Activated CD8-positive, alpha-beta T cell treated with anti-CD3 and anti-CD28 coated beads, Interleukin-2, amount 10 ng/mL, durations not matched to agents 7 days and 5 days (primary cell): ENCODE results near the gene EPAS1. TPM values are rescaled to one million over a fixed set of nuclear protein-coding genes. Genes with fewer than 3 reads are reported as not detected.

Experiments used
- ATAC-seq: fragments of 150-1000 bp; cut with Tn5 transposase; one replicate; pipeline ENCODE4 v1.10.0; 2021; ENCODE audit warnings: moderate library complexity
- CTCF ChIA-PET: fragments of 350-600 bp; sonication (Branson Sonifier 250); formaldehyde crosslinking; loops from one replicate; lab custom pipeline; 2021; ENCODE audit warnings: antibody characterized with exemption; lab: Charles Lee
- POLR2A ChIA-PET: fragments of 350-600 bp; sonication (Branson Sonifier 250); formaldehyde crosslinking; loops from one replicate; lab custom pipeline; 2021; ENCODE audit warnings: antibody characterized with exemption; lab: Charles Lee
- DNase-seq: peaks from one replicate; pipeline ENCODE4 v3.0.0-alpha.2; 2020
- H3K27ac Mint-ChIP-seq: one replicate; pipeline ENCODE4 v1.8.0; 2021; ENCODE audit warnings: mild to moderate bottlenecking, mixed read lengths
- H3K27me3 Mint-ChIP-seq: one replicate; pipeline ENCODE4 v1.8.0; 2021; ENCODE audit warnings: low read depth, mixed read lengths
- H3K36me3 Mint-ChIP-seq: one replicate; pipeline ENCODE4 v1.8.0; 2021; ENCODE audit warnings: low read depth, mixed read lengths
- H3K4me1 Mint-ChIP-seq: one replicate; pipeline ENCODE4 v1.8.0; 2021; ENCODE audit warnings: low read depth, mixed read lengths
- H3K4me3 Mint-ChIP-seq: one replicate; pipeline ENCODE4 v1.8.0; 2021; ENCODE audit warnings: mild to moderate bottlenecking, mixed read lengths
- H3K9me3 Mint-ChIP-seq: one replicate; pipeline ENCODE4 v1.8.0; 2022; ENCODE audit warnings: mixed read lengths; ENCODE audit not compliant: insufficient read depth
- total RNA-seq, 2 experiments: library from RNA; stranded (reverse); gene quantifications; one replicate each; pipeline ENCODE4 v1.2.3, GENCODE V29; 2021

The EPAS1 gene
- total RNA-seq, 2 experiments from 2014 or later: 12.6 to 16.2 TPM

DNA sequence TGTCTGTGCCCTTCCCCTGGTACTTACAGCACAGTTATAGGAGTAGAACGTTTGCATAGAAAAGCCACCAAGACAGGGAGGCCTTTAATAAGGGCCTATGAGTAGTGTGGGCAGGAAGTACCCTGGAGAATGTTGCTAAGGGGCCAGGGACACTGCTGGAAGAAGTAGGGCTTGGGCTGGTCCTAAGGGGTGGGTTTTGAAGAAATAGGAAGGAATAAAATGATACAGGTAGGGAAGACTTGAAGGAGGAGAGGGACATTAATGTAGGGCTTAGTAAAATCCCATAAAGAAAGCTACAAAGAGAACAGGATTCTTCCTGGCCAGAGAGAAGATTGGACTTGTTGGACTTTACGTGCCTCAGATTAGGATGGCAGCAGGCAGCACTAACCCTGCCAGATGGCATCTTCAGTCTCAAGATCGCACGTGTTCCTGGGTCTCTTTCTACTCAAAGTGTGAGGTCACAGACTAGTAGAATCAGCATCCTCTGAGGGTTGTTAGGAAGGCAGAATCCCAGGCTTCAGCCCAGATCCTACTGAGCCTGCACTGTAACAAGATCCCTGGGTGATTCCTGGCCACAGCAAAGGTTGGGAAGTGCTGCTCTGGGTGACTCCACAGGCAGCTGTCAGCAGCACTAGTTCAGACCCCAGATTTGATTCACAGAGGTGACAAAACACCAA is 39.2 kb downstream of the EPAS1 start:
- no peaks in the 10 kb centered on the region for H3K9me3 Mint-ChIP-seq
- H3K36me3 Mint-ChIP-seq: no peaks in the 10 kb centered on the region
- DNase-seq (no peak), ATAC-seq (no peak)
- H3K27ac Mint-ChIP-seq: no peak overlapping the region
- H3K4me3 Mint-ChIP-seq: no peak overlapping the region
- ChIA-PET CTCF (interaction anchor here (3.3 kb wide), 1 partner anchor 30 kb away, joined by 15 read pairs; no protein-coding TSS in a partner anchor), POLR2A (no interaction called here)
- peaks cover 21% of the 10 kb centered on the region for H3K27me3 Mint-ChIP-seq
- peaks cover 40% of the 10 kb centered on the region for H3K4me1 Mint-ChIP-seq

- Mint-ChIP-seq H3K27ac (no peak overlapping the region), H3K9me3 (no peaks in the 10 kb centered on the region), H3K27me3 (peaks cover 19% of the 10 kb centered on the region), H3K4me3 (no peak overlapping the region), H3K4me1 (peaks cover 40% of the 10 kb centered on the region), H3K36me3 (no peaks in the 10 kb centered on the region)
- DNase-seq (no peak), ATAC-seq (no peak)
- POLR2A ChIA-PET: no interaction called here
- CTCF ChIA-PET: interaction anchor here (1.0 to 3.3 kb wide), 4 partner anchors 26 to 344 kb away, joined by 3 to 15 read pairs (median 4); no protein-coding TSS in a partner anchor
Measured at GRCh38 chr2:46337208-46337994, 40.2 kb downstream of the EPAS1 start.

GRCh38 chr2:46338674-46339073 is 41.5 kb downstream of the EPAS1 start:
- ATAC-seq: no peak
- H3K27me3 Mint-ChIP-seq: peaks cover 13% of the 10 kb centered on the region
- no peaks in the 10 kb centered on the region for H3K9me3 Mint-ChIP-seq
- DNase-seq: no peak
- CTCF ChIA-PET: interaction anchor here (0.7 to 3.3 kb wide), 5 partner anchors 9 to 276 kb away, joined by 3 to 15 read pairs (median 4); no protein-coding TSS in a partner anchor
- peaks cover 40% of the 10 kb centered on the region for H3K4me1 Mint-ChIP-seq
- H3K27ac Mint-ChIP-seq: no peak overlapping the region
- POLR2A ChIA-PET: no interaction called here
- H3K4me3 Mint-ChIP-seq: no peak overlapping the region
- no peaks in the 10 kb centered on the region for H3K36me3 Mint-ChIP-seq

GRCh38 chr2:46339200-46339599 is 42.0 kb downstream of the EPAS1 start:
- DNase-seq: no peak
- no peak for ATAC-seq
- CTCF ChIA-PET: interaction anchor here (0.7 to 3.3 kb wide), 4 partner anchors 10 to 28 kb away, joined by 3 to 15 read pairs (median 4); no protein-coding TSS in a partner anchor
- H3K27ac Mint-ChIP-seq: no peak overlapping the region
- H3K27me3 Mint-ChIP-seq: peaks cover 15% of the 10 kb centered on the region
- H3K36me3 Mint-ChIP-seq: no peaks in the 10 kb centered on the region
- peaks cover 38% of the 10 kb centered on the region for H3K4me1 Mint-ChIP-seq
- no peak overlapping the region for H3K4me3 Mint-ChIP-seq
- POLR2A ChIA-PET: no interaction called here
- no peaks in the 10 kb centered on the region for H3K9me3 Mint-ChIP-seq

DNA sequence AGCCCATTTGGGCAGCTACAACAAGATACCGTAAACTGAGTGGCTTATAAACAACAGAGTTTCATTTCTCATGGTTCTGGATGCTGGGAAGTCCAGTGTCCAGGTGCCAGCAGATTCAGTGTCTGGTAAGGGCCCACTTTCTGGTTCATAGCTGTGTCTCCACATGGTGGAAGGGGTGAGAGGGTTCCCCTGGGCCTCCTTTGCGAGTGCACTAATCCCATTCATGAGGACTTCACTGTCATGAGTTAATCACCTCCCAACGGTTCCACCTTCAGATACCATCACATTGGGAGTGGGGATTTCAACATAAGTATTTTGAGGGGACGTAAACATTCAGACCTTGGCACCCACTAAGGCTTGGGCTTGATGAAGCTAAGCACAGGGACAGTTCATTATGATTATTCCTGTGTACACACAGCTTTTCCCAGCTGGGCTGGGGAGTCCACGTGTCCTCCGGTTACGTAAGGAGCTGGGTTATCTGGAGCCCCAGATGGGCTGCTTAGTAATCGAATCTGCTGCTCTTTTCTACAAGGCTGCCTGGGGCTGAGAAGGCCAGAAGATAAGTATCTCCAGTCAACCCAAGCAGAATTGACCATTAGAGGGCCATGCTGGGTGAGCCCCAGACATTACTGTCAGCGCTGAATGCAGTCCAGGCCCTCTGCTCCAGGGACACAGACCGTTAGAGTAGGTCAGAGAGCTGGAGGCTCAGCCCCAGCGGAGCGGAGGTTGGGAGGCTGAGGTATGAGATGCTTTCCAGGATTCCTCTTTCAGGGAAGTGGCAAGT is 42.7 kb downstream of the EPAS1 start:
- Mint-ChIP-seq H3K9me3 (no peaks in the 10 kb centered on the region), H3K36me3 (no peaks in the 10 kb centered on the region), H3K27ac (no peak overlapping the region), H3K4me3 (no peak overlapping the region), H3K4me1 (peaks cover 31% of the 10 kb centered on the region), H3K27me3 (peaks cover 16% of the 10 kb centered on the region)
- DNase-seq (no peak), ATAC-seq (no peak)
- ChIA-PET CTCF (interaction anchor here (1.2 to 1.8 kb wide), 2 partner anchors 10 to 22 kb away, joined by 3 read pairs; no protein-coding TSS in a partner anchor), POLR2A (no interaction called here)

DNA sequence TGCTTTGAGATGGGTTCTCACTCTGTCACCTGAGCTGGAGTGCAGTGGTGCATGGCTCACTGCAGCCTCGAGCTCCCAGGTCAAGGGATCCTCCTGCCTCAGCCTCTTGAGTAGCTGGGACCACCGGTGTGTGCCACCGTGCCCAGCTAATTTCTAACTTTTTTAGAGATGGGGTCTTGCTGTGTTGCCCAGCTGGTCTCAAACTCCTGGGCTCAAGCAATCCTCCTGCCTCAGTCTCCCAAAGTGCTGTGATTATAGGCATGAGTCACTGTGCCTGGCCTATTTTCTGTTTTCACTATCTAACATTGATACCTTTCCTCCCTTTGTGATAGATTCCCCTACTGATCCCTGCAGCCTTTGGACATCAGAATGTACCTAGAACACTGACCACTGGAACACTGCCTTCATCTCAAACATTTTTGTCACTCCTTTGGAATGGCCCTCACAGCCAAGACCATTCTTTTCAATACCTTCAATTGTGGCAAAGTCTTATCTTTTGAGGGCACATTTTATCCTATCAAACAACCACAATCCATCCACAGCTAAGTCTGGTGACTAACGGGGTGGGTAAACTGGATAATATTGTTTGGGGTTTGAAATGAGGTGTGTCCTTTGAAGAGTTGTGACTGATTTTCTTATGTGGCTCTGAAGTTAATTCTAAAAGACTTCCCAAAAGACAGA is 43.7 kb downstream of the EPAS1 start:
- no peak overlapping the region for H3K27ac Mint-ChIP-seq
- no peak for DNase-seq
- ChIA-PET POLR2A (no interaction called here), CTCF (interaction anchor here (1.8 kb wide), 1 partner anchor 21 kb away, joined by 3 read pairs; no protein-coding TSS in a partner anchor)
- H3K4me3 Mint-ChIP-seq: no peak overlapping the region
- no peaks in the 10 kb centered on the region for H3K9me3 Mint-ChIP-seq
- peaks cover 29% of the 10 kb centered on the region for H3K4me1 Mint-ChIP-seq
- H3K27me3 Mint-ChIP-seq: peaks cover 16% of the 10 kb centered on the region
- no peaks in the 10 kb centered on the region for H3K36me3 Mint-ChIP-seq
- no peak for ATAC-seq

GRCh38 chr2:46342566-46343315 is 45.5 kb downstream of the EPAS1 start:
- ATAC-seq (no peak), DNase-seq (no peak)
- H3K9me3 Mint-ChIP-seq: no peaks in the 10 kb centered on the region
- no peak overlapping the region for H3K27ac Mint-ChIP-seq
- H3K4me1 Mint-ChIP-seq: peaks cover 29% of the 10 kb centered on the region
- H3K4me3 Mint-ChIP-seq: no peak overlapping the region
- ChIA-PET POLR2A (no interaction called here), CTCF (interaction anchor here (0.5 kb wide), 1 partner anchor 99 kb away, joined by 3 read pairs; no protein-coding TSS in a partner anchor)
- H3K27me3 Mint-ChIP-seq: peaks cover 11% of the 10 kb centered on the region
- peaks cover 5% of the 10 kb centered on the region for H3K36me3 Mint-ChIP-seq

DNA sequence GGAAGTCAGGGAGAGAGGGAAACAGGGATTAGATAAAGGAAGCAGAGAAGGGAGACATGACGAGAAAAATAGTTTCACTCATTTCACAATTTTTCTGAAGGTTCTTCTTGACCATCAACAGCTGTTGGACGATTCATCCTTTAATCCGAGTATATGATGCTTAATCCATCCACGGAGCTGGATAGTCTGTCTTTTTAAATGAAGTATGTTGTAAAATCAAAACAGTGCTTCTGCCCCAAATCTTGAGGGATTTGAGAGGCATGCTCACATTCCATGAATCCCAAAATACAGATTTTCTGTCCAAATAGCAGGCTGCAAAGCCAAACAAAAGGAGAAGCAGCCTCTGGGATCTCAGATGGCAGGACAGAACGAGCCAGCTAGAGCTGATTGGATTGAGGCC is 47.5 kb downstream of the EPAS1 start:
- Mint-ChIP-seq H3K27ac (no peak overlapping the region), H3K4me1 (peaks cover 36% of the 10 kb centered on the region), H3K36me3 (peaks cover 9% of the 10 kb centered on the region), H3K4me3 (no peak overlapping the region), H3K9me3 (no peaks in the 10 kb centered on the region), H3K27me3 (peaks cover 11% of the 10 kb centered on the region)
- ChIA-PET CTCF (no interaction called here), POLR2A (no interaction called here)
- ATAC-seq (no peak), DNase-seq (no peak)

- no peak overlapping the region for H3K4me3 Mint-ChIP-seq
- CTCF ChIA-PET: interaction anchor here (1.1 to 2.1 kb wide), 2 partner anchors 10 to 266 kb away, joined by 3 to 6 read pairs; no protein-coding TSS in a partner anchor
- POLR2A ChIA-PET: no interaction called here
Measured at GRCh38 chr2:46345775-46346174, 48.6 kb downstream of the EPAS1 start.

GRCh38 chr2:46346719-46347118 is 49.5 kb downstream of the EPAS1 start:
- POLR2A ChIA-PET: no interaction called here
- H3K4me3 Mint-ChIP-seq: no peak overlapping the region
- ATAC-seq: no peak
- CTCF ChIA-PET: interaction anchor here (1.1 to 2.1 kb wide), 2 partner anchors 9 to 266 kb away, joined by 3 to 6 read pairs; no protein-coding TSS in a partner anchor
- H3K4me1 Mint-ChIP-seq: peaks cover 54% of the 10 kb centered on the region
- H3K36me3 Mint-ChIP-seq: peaks cover 15% of the 10 kb centered on the region
- H3K27me3 Mint-ChIP-seq: peaks cover 11% of the 10 kb centered on the region
- no peak overlapping the region for H3K27ac Mint-ChIP-seq
- H3K9me3 Mint-ChIP-seq: no peaks in the 10 kb centered on the region
- no peak for DNase-seq

More at GRCh38 chr2:46345775-46346174, 48.6 kb downstream of the EPAS1 start:
- Mint-ChIP-seq H3K27ac (no peak overlapping the region), H3K27me3 (peaks cover 11% of the 10 kb centered on the region), H3K4me1 (peaks cover 46% of the 10 kb centered on the region), H3K9me3 (no peaks in the 10 kb centered on the region), H3K36me3 (peaks cover 12% of the 10 kb centered on the region)
- ATAC-seq: no peak
- no peak for DNase-seq
